Breast epithelium (tissue), 3 donors: ENCODE data around the gene ZNF787.

Source experiments
- POLR2A ChIP-seq: fragments of 450-650 bp; IDR thresholded peaks from one replicate; pipeline ENCODE4 v1.6.1; 2016; ENCODE audit warnings: antibody characterized with exemption, mild to moderate bottlenecking, moderate library complexity
- POLR2AphosphoS5 ChIP-seq, 3 donors: sonication (generic); formaldehyde crosslinking; IDR thresholded peaks; one replicate each; pipeline ENCODE4 v1.6.1; 2017; ENCODE audit warnings: antibody characterized with exemption in 3 of 3
- TF ChIP-seq, protein P1 (sequence below), 3 donors: fragments of 450-650 bp; IDR thresholded peaks; one replicate each; pipeline ENCODE4 v1.5.1; 2016 to 2017; ENCODE audit warnings: antibody characterized with exemption in 3 of 3, mild to moderate bottlenecking in 3 of 3, moderate library complexity in 3 of 3

DNA sequence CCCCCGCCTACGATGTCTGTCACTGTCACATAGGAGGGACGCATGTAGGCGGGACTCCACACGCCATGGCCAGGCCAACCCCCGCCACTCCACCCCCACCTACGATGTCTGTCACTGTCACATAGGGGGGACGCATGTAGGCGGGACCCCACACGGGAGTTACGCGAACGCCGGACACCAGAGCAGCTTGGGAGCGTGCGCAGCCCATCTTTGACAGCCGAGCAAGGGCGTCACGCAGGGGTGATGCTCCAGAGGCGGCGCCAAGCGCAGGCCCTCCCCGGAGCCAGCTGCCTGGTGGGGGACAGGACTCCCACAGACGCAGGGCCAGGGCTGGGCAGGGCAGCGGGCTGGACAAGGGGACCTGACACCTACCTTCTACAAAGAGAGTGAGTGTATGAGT is 20.0 kb downstream of the ZNF787 start:
- TF ChIP-seq, protein P1, sequence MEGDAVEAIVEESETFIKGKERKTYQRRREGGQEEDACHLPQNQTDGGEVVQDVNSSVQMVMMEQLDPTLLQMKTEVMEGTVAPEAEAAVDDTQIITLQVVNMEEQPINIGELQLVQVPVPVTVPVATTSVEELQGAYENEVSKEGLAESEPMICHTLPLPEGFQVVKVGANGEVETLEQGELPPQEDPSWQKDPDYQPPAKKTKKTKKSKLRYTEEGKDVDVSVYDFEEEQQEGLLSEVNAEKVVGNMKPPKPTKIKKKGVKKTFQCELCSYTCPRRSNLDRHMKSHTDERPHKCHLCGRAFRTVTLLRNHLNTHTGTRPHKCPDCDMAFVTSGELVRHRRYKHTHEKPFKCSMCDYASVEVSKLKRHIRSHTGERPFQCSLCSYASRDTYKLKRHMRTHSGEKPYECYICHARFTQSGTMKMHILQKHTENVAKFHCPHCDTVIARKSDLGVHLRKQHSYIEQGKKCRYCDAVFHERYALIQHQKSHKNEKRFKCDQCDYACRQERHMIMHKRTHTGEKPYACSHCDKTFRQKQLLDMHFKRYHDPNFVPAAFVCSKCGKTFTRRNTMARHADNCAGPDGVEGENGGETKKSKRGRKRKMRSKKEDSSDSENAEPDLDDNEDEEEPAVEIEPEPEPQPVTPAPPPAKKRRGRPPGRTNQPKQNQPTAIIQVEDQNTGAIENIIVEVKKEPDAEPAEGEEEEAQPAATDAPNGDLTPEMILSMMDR (IDR thresholded peaks at IDR 0.05), result no peak
- TF ChIP-seq POLR2A (no peak), POLR2AphosphoS5 (IDR thresholded peaks at IDR 0.05) (no peak)
